ENCODE data around the gene SEC24C.

- TF ChIP-seq CTCF (IDR thresholded peaks at IDR 0.05) (no peak), POLR2A (IDR thresholded peaks at IDR 0.05; ENCODE audit: low read depth) (no peak), POLR2AphosphoS5 (IDR thresholded peaks at IDR 0.05) (no peak), EP300 (IDR thresholded peaks at IDR 0.05) (no peak)
Observed at GRCh38 chr10:73810735-73811465, 66.7 kb downstream of the SEC24C start.

Data from esophagus muscularis mucosa (tissue), 4 donors.